ENCODE data around the gene DLG2.

GRCh38 chr11:83612891-83613766 lies 2014.0 kb downstream of the DLG2 start:
- TF ChIP-seq USF1 (IDR thresholded peaks at IDR 0.05) (no peak), TCF12 (IDR thresholded peaks at IDR 0.05; ENCODE audit: low read depth) (no peak), EP300 (IDR thresholded peaks at IDR 0.05; ENCODE audit: borderline replicate concordance) (no peak), TAF1 (IDR thresholded peaks at IDR 0.05; ENCODE audit: low read depth) (no peak), CEBPB (IDR thresholded peaks at IDR 0.05) (no peak), NFIC (IDR thresholded peaks at IDR 0.05) (no peak)
- TF ChIP-seq, protein P1, sequence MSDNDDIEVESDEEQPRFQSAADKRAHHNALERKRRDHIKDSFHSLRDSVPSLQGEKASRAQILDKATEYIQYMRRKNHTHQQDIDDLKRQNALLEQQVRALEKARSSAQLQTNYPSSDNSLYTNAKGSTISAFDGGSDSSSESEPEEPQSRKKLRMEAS (IDR thresholded peaks at IDR 0.05) = no peak
- TF ChIP-seq, protein P2, sequence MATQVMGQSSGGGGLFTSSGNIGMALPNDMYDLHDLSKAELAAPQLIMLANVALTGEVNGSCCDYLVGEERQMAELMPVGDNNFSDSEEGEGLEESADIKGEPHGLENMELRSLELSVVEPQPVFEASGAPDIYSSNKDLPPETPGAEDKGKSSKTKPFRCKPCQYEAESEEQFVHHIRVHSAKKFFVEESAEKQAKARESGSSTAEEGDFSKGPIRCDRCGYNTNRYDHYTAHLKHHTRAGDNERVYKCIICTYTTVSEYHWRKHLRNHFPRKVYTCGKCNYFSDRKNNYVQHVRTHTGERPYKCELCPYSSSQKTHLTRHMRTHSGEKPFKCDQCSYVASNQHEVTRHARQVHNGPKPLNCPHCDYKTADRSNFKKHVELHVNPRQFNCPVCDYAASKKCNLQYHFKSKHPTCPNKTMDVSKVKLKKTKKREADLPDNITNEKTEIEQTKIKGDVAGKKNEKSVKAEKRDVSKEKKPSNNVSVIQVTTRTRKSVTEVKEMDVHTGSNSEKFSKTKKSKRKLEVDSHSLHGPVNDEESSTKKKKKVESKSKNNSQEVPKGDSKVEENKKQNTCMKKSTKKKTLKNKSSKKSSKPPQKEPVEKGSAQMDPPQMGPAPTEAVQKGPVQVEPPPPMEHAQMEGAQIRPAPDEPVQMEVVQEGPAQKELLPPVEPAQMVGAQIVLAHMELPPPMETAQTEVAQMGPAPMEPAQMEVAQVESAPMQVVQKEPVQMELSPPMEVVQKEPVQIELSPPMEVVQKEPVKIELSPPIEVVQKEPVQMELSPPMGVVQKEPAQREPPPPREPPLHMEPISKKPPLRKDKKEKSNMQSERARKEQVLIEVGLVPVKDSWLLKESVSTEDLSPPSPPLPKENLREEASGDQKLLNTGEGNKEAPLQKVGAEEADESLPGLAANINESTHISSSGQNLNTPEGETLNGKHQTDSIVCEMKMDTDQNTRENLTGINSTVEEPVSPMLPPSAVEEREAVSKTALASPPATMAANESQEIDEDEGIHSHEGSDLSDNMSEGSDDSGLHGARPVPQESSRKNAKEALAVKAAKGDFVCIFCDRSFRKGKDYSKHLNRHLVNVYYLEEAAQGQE (IDR thresholded peaks at IDR 0.05; ENCODE audit: low read depth) = no peak
